ENCODE results near the gene CATSPERE. TPM values are rescaled to one million over a fixed set of nuclear protein-coding genes. Genes with fewer than 3 reads are reported as not detected.

The CATSPERE gene
- total RNA-seq, 1 donor from 2014 or later: 1.1 TPM

- FAIRE-seq: no peak
These were observed 175.6 kb downstream of the CATSPERE start for GRCh38 chr1:244636488-244637259.

GRCh38 chr1:244639561-244639960 is 178.5 kb downstream of the CATSPERE start:
- no peaks in the 10 kb centered on the region for H3K4me1 ChIP-seq (ENCODE audit: insufficient read depth, low read length)
- no peaks in the 10 kb centered on the region for H3K9me3 ChIP-seq (ENCODE audit: insufficient read depth, low read depth, low read length)
- peaks cover 7% of the 10 kb centered on the region for H3K9me3 Mint-ChIP-seq (ENCODE audit: unreplicated experiment)
- TF ChIP-seq CTCF (IDR thresholded peaks at IDR 0.05; ENCODE audit: insufficient read depth, low read depth, low read length): no peak
- no peak for TF ChIP-seq EZH2 (IDR thresholded peaks at IDR 0.05; ENCODE audit: insufficient read depth, low read length)
- no peak overlapping the region for H3K27ac Mint-ChIP-seq (ENCODE audit: unreplicated experiment)
- H3K27me3 Mint-ChIP-seq (ENCODE audit: low read depth, unreplicated experiment): no peaks in the 10 kb centered on the region
- DNase-seq (ENCODE audit: low read depth): no peak
- no peak overlapping the region for H2AFZ ChIP-seq (ENCODE audit: low read depth, low read length)
- no peaks in the 10 kb centered on the region for H4K20me1 ChIP-seq (ENCODE audit: insufficient read depth, low read length)
- H3K9ac ChIP-seq (ENCODE audit: low read length): no peak overlapping the region
- no peak overlapping the region for H3K4me3 Mint-ChIP-seq (ENCODE audit: unreplicated experiment)
- H3K4me2 ChIP-seq (ENCODE audit: low read length): no peak overlapping the region
- peaks cover 4% of the 10 kb centered on the region for H3K27me3 ChIP-seq (ENCODE audit: insufficient read depth, low read length)
- no peaks in the 10 kb centered on the region for H3K36me3 ChIP-seq (ENCODE audit: insufficient read depth, low read length)
- H3K79me2 ChIP-seq (ENCODE audit: insufficient read depth, low read length): no peaks in the 10 kb centered on the region
- no peak overlapping the region for H3K27ac ChIP-seq (ENCODE audit: low read depth, low read length)
- no peak overlapping the region for H3K4me3 ChIP-seq (ENCODE audit: insufficient read depth, low read depth, low read length)
- FAIRE-seq: no peak
- H3K36me3 Mint-ChIP-seq (ENCODE audit: low read depth, unreplicated experiment): no peaks in the 10 kb centered on the region
- no peaks in the 10 kb centered on the region for H3K4me1 Mint-ChIP-seq (ENCODE audit: low read depth, unreplicated experiment)

More at GRCh38 chr1:244636488-244637259, 175.6 kb downstream of the CATSPERE start:
- Histone ChIP-seq H3K27ac (ENCODE audit: low read depth, low read length) (no peak overlapping the region), H3K36me3 (ENCODE audit: insufficient read depth, low read length) (no peaks in the 10 kb centered on the region), H3K9ac (ENCODE audit: low read length) (no peak overlapping the region), H2AFZ (ENCODE audit: low read depth, low read length) (no peak overlapping the region), H3K4me3 (ENCODE audit: insufficient read depth, low read depth, low read length) (no peak overlapping the region), H3K9me3 (ENCODE audit: insufficient read depth, low read depth, low read length) (no peaks in the 10 kb centered on the region), H3K4me1 (ENCODE audit: insufficient read depth, low read length) (no peaks in the 10 kb centered on the region), H3K27me3 (ENCODE audit: insufficient read depth, low read length) (peaks cover 4% of the 10 kb centered on the region), H3K79me2 (ENCODE audit: insufficient read depth, low read length) (no peaks in the 10 kb centered on the region), H3K4me2 (ENCODE audit: low read length) (no peak overlapping the region), H4K20me1 (ENCODE audit: insufficient read depth, low read length) (no peaks in the 10 kb centered on the region)
- Mint-ChIP-seq H3K27me3 (ENCODE audit: low read depth, unreplicated experiment) (no peaks in the 10 kb centered on the region), H3K9me3 (ENCODE audit: unreplicated experiment) (peaks cover 2% of the 10 kb centered on the region), H3K36me3 (ENCODE audit: low read depth, unreplicated experiment) (no peaks in the 10 kb centered on the region), H3K4me1 (ENCODE audit: low read depth, unreplicated experiment) (no peaks in the 10 kb centered on the region), H3K27ac (ENCODE audit: unreplicated experiment) (no peak overlapping the region), H3K4me3 (ENCODE audit: unreplicated experiment) (no peak overlapping the region)
- no peak for TF ChIP-seq CTCF (IDR thresholded peaks at IDR 0.05; ENCODE audit: insufficient read depth, low read depth, low read length)
- no peak for TF ChIP-seq EZH2 (IDR thresholded peaks at IDR 0.05; ENCODE audit: insufficient read depth, low read length)
- no peak for DNase-seq (ENCODE audit: low read depth)

GRCh38 chr1:244640917-244641316 is 179.8 kb downstream of the CATSPERE start:
- Mint-ChIP-seq H3K36me3 (ENCODE audit: low read depth, unreplicated experiment) (no peaks in the 10 kb centered on the region), H3K27me3 (ENCODE audit: low read depth, unreplicated experiment) (no peaks in the 10 kb centered on the region), H3K4me1 (ENCODE audit: low read depth, unreplicated experiment) (no peaks in the 10 kb centered on the region), H3K9me3 (ENCODE audit: unreplicated experiment) (peaks cover 7% of the 10 kb centered on the region), H3K4me3 (ENCODE audit: unreplicated experiment) (no peak overlapping the region), H3K27ac (ENCODE audit: unreplicated experiment) (no peak overlapping the region)
- no peak for DNase-seq (ENCODE audit: low read depth)
- H4K20me1 ChIP-seq (ENCODE audit: insufficient read depth, low read length): no peaks in the 10 kb centered on the region
- H3K36me3 ChIP-seq (ENCODE audit: insufficient read depth, low read length): no peaks in the 10 kb centered on the region
- H3K27me3 ChIP-seq (ENCODE audit: insufficient read depth, low read length): peaks cover 4% of the 10 kb centered on the region
- no peak overlapping the region for H2AFZ ChIP-seq (ENCODE audit: low read depth, low read length)
- no peak overlapping the region for H3K27ac ChIP-seq (ENCODE audit: low read depth, low read length)
- TF ChIP-seq EZH2 (IDR thresholded peaks at IDR 0.05; ENCODE audit: insufficient read depth, low read length) (no peak), CTCF (IDR thresholded peaks at IDR 0.05; ENCODE audit: insufficient read depth, low read depth, low read length) (no peak)
- H3K4me3 ChIP-seq (ENCODE audit: insufficient read depth, low read depth, low read length): no peak overlapping the region
- no peak for FAIRE-seq
- H3K9me3 ChIP-seq (ENCODE audit: insufficient read depth, low read depth, low read length): no peaks in the 10 kb centered on the region
- no peaks in the 10 kb centered on the region for H3K4me1 ChIP-seq (ENCODE audit: insufficient read depth, low read length)
- no peak overlapping the region for H3K4me2 ChIP-seq (ENCODE audit: low read length)
- H3K9ac ChIP-seq (ENCODE audit: low read length): no peak overlapping the region
- no peaks in the 10 kb centered on the region for H3K79me2 ChIP-seq (ENCODE audit: insufficient read depth, low read length)
